Ecto neural progenitor cell (in vitro differentiated cells): ENCODE results near the gene CBFA2T2.
"Not testable (repeated sequence)": the region's sequence is repeated elsewhere in the genome, so short reads cannot be mapped to it uniquely, and the experiment has no call there.

ENCODE experiments used
- DNase-seq: peaks from one replicate; pipeline ENCODE4 v3.0.0-alpha.2; 2018; ENCODE audit warnings: low spot score

Gene CBFA2T2

GRCh38 chr20:33575282-33575681 lies 85.4 kb downstream of the CBFA2T2 start:
- DNase-seq, result no peak

- DNase-seq, result no peak
Observed at GRCh38 chr20:33576432-33577125, 86.7 kb downstream of the CBFA2T2 start.

DNA sequence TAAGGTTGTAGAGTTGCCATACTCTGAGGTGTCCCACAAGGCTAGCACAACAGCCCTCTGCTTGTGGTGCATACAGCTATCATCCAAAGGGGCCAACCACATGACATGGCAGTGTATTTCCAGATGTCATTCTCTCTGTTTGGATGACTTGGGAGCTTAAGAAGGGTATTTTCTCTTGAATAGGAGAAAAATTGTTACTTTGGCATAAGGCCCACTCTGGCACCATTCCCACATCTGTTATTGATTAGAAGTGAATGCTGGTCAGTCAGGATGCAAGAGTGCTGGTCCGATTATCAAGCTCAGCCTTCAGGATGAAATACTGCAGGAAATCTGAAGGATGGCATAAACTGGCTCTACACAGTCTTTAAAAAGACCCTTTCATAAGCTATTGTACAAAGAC lies 88.6 kb downstream of the CBFA2T2 start:
- no peak for DNase-seq

DNA sequence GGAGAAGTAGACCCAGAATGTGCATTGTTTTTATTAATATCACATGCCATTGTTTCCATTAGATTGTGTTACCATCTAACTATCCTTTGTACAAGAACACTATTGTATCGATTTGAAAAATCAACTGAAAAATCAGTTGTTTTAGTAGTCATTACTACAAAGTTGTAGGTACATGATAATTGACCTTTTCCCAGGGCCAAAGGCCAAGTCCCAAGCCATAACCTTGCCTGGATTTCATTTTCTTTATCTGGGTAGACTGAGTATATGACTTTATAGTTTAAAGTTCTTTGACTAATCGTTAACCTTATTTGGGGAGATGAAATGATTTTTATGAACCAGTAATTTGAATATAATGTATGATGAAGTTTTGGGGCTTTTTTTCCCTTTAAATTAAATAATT lies 93.2 kb downstream of the CBFA2T2 start:
- DNase-seq, result no peak

DNA sequence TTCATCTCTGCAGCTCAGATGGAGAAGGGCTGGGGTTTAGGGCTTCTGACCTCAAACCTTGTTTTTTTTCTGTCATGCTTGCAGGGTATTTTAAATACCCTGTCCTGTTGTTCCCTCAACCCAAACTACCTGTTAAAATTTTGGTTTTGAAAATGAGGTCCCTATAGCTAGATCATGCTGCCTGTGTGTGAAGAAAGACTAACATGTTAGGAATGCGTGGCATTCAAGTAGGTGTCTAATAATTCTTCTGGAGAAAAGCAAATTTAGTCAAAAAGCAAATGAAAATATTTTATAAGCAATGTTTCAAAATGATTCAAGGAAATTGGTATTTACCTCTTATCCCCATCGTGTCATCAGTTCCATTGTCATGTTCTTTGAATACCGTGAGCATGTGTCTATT lies 95.1 kb downstream of the CBFA2T2 start:
- DNase-seq, result no peak

GRCh38 chr20:33585413-33585812 lies 95.5 kb downstream of the CBFA2T2 start:
- DNase-seq, result no peak

- no peak for DNase-seq
Observed at GRCh38 chr20:33589059-33589458, 99.2 kb downstream of the CBFA2T2 start.

DNA sequence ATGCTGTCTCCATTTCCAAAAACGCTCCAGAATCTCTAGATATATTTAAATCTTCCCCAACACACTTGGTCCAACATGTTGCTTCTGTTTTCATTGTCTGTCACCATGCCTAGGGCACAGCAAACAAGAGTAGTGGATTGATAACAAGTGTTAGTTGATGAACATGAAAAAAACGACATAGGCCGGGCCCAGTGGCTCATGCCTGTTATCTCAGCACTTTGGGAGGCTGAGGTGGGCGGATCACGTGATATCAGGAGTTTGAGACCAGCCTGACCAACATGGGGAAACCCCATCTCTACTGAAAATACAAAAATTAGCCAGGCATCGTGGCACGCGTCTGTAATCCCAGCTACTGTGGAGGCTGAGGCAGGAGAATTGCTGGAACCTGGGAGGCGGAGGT lies 102.0 kb downstream of the CBFA2T2 start:
- DNase-seq, result not testable (repeated sequence)

DNA sequence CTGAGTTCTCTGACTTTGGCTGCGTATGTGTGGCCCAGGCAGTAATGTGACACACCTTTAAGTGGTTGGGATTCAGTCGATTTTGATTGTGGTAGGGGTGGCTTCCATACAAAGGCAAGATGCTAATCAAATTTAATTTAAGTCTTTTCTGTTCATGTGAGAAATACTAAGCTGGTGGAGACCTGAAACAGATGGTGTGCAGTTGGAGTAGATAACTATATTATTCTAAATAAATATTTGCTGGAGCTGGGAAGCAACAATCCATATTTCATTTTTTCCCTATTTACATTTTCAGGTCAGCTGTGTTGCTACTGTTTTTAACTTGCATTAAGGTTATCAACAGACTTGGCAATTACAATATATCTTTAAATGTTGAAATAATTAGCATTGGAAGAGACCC lies 104.8 kb downstream of the CBFA2T2 start:
- no peak for DNase-seq

DNA sequence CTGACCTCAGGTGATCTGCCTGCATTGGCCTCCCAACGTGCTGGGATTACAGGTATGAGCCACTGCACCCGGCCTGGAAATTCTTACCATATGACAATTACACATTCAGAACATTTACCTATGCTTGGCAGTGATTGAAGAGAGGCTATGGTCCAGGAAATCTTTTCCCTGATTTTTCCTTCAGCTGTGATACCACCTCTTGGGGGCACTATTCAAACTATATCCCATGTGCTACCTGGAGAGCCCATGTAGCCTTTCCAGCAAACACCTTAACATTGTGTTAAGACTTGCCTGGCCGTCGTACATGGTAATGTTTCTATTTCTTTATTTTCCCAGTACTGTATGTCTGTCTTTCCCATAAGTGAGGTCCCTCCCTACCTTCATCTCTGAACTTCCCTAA lies 110.5 kb downstream of the CBFA2T2 start:
- DNase-seq, result no peak

GRCh38 chr20:33600981-33601380 lies 111.1 kb downstream of the CBFA2T2 start:
- no peak for DNase-seq

DNA sequence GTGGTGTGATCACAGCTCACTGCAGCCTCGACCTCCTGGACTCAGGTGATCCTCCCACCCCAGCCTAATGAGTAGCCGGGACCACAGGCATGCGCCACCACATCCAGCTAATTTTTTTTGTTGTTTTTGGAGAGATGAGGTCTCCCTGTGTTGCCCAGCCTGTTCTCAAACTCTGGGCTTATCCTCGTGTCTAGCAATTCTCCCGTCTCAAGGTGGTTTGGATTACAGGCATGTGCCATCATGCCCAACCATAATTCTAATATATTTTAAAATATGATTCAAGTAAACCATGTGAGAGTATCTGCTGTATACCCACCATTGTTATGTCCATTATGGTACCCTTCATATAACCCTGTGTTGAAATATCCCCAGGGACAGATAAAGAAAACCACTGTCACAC lies 112.0 kb downstream of the CBFA2T2 start:
- no peak for DNase-seq

DNA sequence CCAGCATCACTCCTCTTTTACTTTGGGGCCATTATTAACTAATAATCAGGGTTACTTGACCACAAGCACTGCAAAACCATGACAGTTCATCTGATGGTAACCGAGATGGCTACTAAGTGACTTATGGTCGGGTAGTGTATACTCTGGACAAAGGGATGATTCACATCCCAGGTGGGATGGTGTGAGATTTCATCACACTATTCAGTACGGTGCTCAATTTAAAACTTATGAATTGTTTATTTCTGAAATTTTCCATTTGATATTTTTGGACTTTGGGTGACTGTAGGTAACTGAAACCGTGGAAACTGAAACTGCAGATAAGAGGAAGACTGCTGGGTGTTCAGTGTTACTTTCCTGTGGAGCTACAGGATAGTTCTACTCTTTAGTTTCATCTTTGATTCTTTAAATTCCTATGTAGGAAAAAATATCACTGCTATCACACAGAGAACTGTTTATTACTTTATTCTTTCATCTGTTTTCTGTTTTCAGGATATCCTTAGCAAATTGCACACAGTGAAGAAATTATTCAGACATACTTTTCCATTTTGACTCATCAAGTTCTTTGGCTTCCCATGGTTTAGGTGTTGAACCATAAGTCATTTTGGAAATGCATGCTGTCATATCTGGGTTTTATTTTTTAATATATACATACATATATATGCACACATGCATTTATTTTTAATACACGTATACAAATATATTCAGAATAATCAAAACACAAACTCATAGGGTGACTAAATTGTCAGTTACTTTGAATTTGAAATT lies 113.1 kb downstream of the CBFA2T2 start:
- no peak for DNase-seq

- no peak for DNase-seq
Observed at GRCh38 chr20:33604084-33604990, 114.4 kb downstream of the CBFA2T2 start.

GRCh38 chr20:33604991-33605370 lies 115.1 kb downstream of the CBFA2T2 start:
- no peak for DNase-seq

- DNase-seq, result no peak
Observed at GRCh38 chr20:33606118-33606771, 116.3 kb downstream of the CBFA2T2 start.

DNA sequence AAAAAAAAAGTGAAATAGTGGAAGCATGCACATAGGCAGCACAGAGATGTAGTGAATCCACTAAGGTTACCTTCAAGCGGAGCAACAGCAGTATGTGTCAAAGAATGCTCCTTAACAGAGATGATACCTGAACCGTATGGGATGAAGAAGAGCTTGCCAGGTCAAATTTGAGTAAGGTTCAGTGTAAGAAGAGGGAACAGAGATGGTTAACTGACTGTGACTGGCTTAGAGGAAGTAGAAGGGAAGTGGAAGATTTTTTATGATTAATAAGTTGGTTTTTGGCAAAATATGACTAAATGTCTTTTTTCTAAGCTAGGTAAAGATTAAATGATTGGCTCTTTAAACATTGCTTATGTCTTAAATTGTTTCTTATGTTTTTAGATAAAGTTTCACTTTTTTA lies 119.6 kb downstream of the CBFA2T2 start:
- DNase-seq, result no peak

GRCh38 chr20:33611106-33611505 lies 121.2 kb downstream of the CBFA2T2 start:
- DNase-seq, result no peak

DNA sequence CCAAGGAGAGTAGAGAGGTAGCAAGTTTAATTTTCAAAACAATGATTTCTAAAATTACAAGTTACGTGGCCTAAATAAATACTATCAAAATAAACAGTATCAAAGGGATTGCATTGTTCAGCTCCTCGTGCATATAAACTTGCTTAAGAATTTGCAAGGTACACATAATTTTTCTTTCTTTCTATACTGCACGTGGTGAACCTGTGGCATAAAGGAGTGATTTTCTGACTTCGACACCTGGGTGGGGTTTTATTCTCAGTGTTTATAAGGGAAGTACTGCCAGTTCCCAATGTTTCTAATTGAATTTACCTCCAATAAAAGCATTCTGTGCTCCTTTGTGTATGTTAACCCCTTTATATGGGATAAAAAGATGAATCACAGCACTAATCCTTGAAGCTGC lies 122.1 kb downstream of the CBFA2T2 start:
- DNase-seq, result no peak

DNA sequence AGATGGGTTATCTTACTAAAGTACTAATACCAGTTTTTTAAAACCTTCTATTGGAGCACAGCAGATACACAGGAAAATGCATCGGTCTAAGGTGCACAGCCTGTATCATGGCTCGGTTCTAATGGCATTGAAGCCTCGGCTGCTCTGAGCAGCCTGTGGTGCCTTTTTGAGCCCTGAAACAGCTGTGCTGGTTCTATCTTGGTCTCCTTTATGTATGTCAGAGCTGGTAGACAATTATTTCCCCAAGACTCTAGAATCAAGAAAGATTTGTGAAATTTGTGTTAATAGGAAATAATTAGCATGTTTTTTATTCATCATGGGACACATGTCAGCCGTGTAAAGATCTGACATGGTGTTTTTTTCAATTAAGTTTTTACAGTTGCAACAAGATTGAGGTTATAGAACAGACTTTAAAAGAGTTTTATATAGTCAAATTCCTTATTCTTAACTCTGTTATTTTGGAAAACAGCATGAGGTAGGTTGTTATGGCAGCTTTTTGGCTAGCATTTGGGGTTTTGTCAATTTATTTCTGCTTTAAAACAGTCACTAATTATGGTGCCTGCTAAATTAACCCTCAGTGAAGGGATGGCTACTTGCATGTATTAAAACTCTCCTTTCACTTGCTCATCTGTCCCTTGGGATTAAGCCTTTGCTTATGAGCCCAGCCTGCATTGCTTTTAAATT lies 132.0 kb downstream of the CBFA2T2 start:
- DNase-seq, result no peak

- DNase-seq, result no peak
Observed at GRCh38 chr20:33622705-33623365, 132.9 kb downstream of the CBFA2T2 start.
